CD1c-positive myeloid dendritic cell (primary cell): ENCODE measurements around the gene G6PC3.

Experiments
- DNase-seq: peaks from one replicate; pipeline ENCODE4 v3.0.0-alpha.2; 2016; ENCODE audit errors: extremely low spot score

Gene G6PC3

GRCh38 chr17:44059101-44059892, 11.2 kb upstream of the G6PC3 start:
- no peak for DNase-seq

- DNase-seq = no peak
Observed at GRCh38 chr17:44061446-44061845, 9.1 kb upstream of the G6PC3 start.

- DNase-seq = no peak
Observed at GRCh38 chr17:44062871-44063270, 7.7 kb upstream of the G6PC3 start.

- no peak for DNase-seq
Observed at GRCh38 chr17:44063704-44064639, 6.6 kb upstream of the G6PC3 start.

GRCh38 chr17:44065668-44066203, 4.8 kb upstream of the G6PC3 start:
- DNase-seq = no peak

GRCh38 chr17:44066204-44066930, 4.2 kb upstream of the G6PC3 start, which contains the start of gene LSM12:
Gene LSM12, minus strand, starts transcription at chr17:44066671. Its CDS starts 84 bp downstream, at chr17:44066587.
- peak; percentile 97 for DNase-seq

- DNase-seq = peak; percentile 52
Observed at GRCh38 chr17:44067545-44067940, 3.0 kb upstream of the G6PC3 start.

- DNase-seq = peak; percentile 42
Observed at GRCh38 chr17:44069974-44070454, 521 bp upstream of the G6PC3 start.

- DNase-seq = no peak
Observed at GRCh38 chr17:44071198-44071520, 624 bp downstream of the G6PC3 start.

GRCh38 chr17:44071772-44072171, 1.2 kb downstream of the G6PC3 start:
- DNase-seq = peak; percentile 26

GRCh38 chr17:44074231-44074910, 3.8 kb downstream of the G6PC3 start:
- DNase-seq = no peak

GRCh38 chr17:44074911-44075285, 4.4 kb downstream of the G6PC3 start:
- DNase-seq = no peak

- DNase-seq = no peak
Observed at GRCh38 chr17:44075598-44076293, 5.2 kb downstream of the G6PC3 start.

GRCh38 chr17:44076716-44077594, 6.4 kb downstream of the G6PC3 start:
- no peak for DNase-seq

- peak; percentile 47 for DNase-seq
Observed at GRCh38 chr17:44077595-44077909, 7.0 kb downstream of the G6PC3 start.

GRCh38 chr17:44078412-44078811, 7.9 kb downstream of the G6PC3 start:
- no peak for DNase-seq

- DNase-seq = peak; percentile 59
Observed at GRCh38 chr17:44079877-44080821, 9.6 kb downstream of the G6PC3 start.

- DNase-seq = no peak
Observed at GRCh38 chr17:44081681-44082080, 11.1 kb downstream of the G6PC3 start.
